OCI-LY1 (cell line): Measurements from ENCODE around the gene HOXC6.

Experiments used
- H2AFZ ChIP-seq: fragments of 200-600 bp; sonication (generic), shearing (Covaris generic); 2 replicates; pipeline ENCODE4 v1.6.0; 2014; ENCODE audit warnings: antibody characterized with exemption, mild to moderate bottlenecking, low read length
- H3F3A ChIP-seq: fragments of 200-600 bp; sonication (generic), shearing (Covaris generic); 2 replicates; pipeline ENCODE4 v1.6.0; 2014; ENCODE audit warnings: mild to moderate bottlenecking, antibody characterized with exemption, low read length, moderate library complexity; ENCODE audit not compliant: insufficient read depth
- H3K27ac ChIP-seq: fragments of 200-600 bp; sonication (generic); 2 replicates; pipeline ENCODE4 v1.5.1; 2014; ENCODE audit warnings: low read length, mixed run types, mild to moderate bottlenecking, low read depth; ENCODE audit not compliant: poor library complexity, severe bottlenecking
- H3K27me3 ChIP-seq: fragments of 200-600 bp; sonication (generic); 2 replicates; pipeline ENCODE4 v1.6.0; 2014; ENCODE audit warnings: antibody characterized with exemption, mild to moderate bottlenecking, low read length, moderate library complexity; ENCODE audit not compliant: insufficient read depth
- H3K36me3 ChIP-seq: fragments of 200-600 bp; sonication (generic); 2 replicates; pipeline ENCODE4 v1.6.1; 2014; ENCODE audit warnings: mild to moderate bottlenecking, antibody characterized with exemption, low read length, moderate library complexity, mixed read lengths; ENCODE audit not compliant: insufficient read depth
- H3K4me1 ChIP-seq: fragments of 200-600 bp; sonication (generic); 2 replicates; pipeline ENCODE4 v1.5.1; 2014; ENCODE audit warnings: mild to moderate bottlenecking, low read length, moderate library complexity; ENCODE audit not compliant: insufficient read depth, severe bottlenecking
- H3K4me2 ChIP-seq: fragments of 200-600 bp; sonication (generic), shearing (Covaris generic); 2 replicates; pipeline ENCODE4 v1.6.1; 2014; ENCODE audit warnings: low read length
- H3K4me3 ChIP-seq: fragments of 200-600 bp; sonication (generic); 2 replicates; pipeline ENCODE4 v1.5.1; 2014; ENCODE audit warnings: low read length, low read depth, mild to moderate bottlenecking, mixed read lengths; ENCODE audit not compliant: poor library complexity, severe bottlenecking
- H3K79me2 ChIP-seq: fragments of 200-600 bp; shearing (Covaris generic); 2 replicates; pipeline ENCODE4 v1.6.1; 2016; ENCODE audit warnings: mixed run types, low read length, mixed read lengths; ENCODE audit not compliant: insufficient read depth
- H3K9ac ChIP-seq: fragments of 200-600 bp; sonication (generic), shearing (Covaris generic); 2 replicates; pipeline ENCODE4 v1.6.1; 2014; ENCODE audit warnings: mild to moderate bottlenecking, low read length, mixed read lengths
- H3K9me2 ChIP-seq: fragments of 200-600 bp; sonication (generic), shearing (Covaris generic); 2 replicates; pipeline ENCODE4 v1.6.1; 2014; ENCODE audit warnings: low read depth, mild to moderate bottlenecking, low read length, mixed read lengths
- H3K9me3 ChIP-seq: fragments of 200-600 bp; shearing (Covaris generic); 2 replicates; pipeline ENCODE4 v1.6.1; 2014; ENCODE audit warnings: low read length, mixed read lengths
- H4K20me1 ChIP-seq: fragments of 200-600 bp; sonication (generic), shearing (Covaris generic); 2 replicates; pipeline ENCODE4 v1.6.0; 2016; ENCODE audit warnings: mild to moderate bottlenecking, low read length; ENCODE audit not compliant: insufficient read depth
- EZH2 ChIP-seq: fragments of 200-600 bp; sonication (generic), shearing (Covaris generic); IDR thresholded peaks from 2 replicates; pipeline ENCODE4 v1.8.0; 2017; ENCODE audit warnings: borderline replicate concordance, mixed run types, mild to moderate bottlenecking, antibody characterized with exemption, low read length, moderate library complexity, mixed read lengths
- TF ChIP-seq, protein P1 (sequence below): fragments of 200-600 bp; sonication (generic), shearing (Covaris generic); IDR thresholded peaks from 2 replicates; pipeline ENCODE4 v1.5.1; 2017; ENCODE audit warnings: mild to moderate bottlenecking, antibody characterized with exemption, low read length, moderate library complexity, mixed read lengths

HOXC6 gene

DNA sequence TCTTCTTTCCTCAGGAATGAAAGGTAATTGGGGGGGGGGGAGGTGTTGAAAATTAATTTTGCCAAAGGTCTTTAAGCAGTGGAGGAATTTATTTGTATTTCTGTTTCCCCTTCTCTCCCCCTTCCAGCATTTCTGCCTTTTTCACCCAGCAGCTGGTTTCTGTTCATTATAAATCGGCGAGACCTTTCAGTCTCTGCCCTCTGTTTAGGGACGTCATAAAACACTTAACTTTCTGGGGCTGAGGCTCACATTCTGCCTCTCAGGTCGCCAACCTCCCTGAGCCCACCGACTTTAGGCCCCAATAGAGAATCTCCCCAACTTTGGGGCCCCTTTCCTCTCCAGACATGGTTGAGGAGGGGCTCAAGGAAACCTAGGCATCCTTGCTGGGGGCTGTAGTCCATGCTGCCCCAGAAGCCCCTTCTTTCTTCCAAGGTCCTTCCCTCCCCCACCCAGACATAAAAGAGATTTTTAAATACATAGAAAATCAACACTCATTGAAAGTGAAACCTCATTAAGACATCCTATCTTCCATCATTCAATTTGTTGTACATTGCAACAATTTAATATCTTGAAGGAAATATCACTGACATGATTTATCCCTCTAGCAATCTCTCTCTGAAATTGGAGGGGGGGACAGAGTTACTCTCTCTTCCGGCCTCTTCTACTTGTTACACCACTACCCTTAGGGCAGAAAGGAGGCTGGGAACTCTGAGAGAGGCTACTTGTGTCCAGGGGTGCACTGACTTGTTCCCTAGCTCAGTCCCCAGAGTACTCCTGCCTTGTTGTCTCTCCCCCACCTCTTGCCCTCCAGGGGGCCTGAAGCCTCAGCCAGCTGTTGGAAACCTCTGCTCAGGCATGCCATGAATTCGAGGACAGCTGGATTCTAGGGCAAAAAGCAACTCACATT is 2.5 kb upstream of the HOXC6 start:
- Histone ChIP-seq H3K36me3 (no peaks in the 10 kb centered on the region), H2AFZ (no peak overlapping the region), H4K20me1 (no peaks in the 10 kb centered on the region), H3F3A (no peaks in the 10 kb centered on the region), H3K27ac (no peak overlapping the region), H3K4me2 (no peak overlapping the region), H3K9ac (no peak overlapping the region), H3K79me2 (no peaks in the 10 kb centered on the region), H3K9me2 (no peaks in the 10 kb centered on the region), H3K4me1 (peaks cover 13% of the 10 kb centered on the region), H3K4me3 (no peak overlapping the region), H3K9me3 (no peaks in the 10 kb centered on the region), H3K27me3 (peaks cover 4% of the 10 kb centered on the region)
- TF ChIP-seq, protein P1, sequence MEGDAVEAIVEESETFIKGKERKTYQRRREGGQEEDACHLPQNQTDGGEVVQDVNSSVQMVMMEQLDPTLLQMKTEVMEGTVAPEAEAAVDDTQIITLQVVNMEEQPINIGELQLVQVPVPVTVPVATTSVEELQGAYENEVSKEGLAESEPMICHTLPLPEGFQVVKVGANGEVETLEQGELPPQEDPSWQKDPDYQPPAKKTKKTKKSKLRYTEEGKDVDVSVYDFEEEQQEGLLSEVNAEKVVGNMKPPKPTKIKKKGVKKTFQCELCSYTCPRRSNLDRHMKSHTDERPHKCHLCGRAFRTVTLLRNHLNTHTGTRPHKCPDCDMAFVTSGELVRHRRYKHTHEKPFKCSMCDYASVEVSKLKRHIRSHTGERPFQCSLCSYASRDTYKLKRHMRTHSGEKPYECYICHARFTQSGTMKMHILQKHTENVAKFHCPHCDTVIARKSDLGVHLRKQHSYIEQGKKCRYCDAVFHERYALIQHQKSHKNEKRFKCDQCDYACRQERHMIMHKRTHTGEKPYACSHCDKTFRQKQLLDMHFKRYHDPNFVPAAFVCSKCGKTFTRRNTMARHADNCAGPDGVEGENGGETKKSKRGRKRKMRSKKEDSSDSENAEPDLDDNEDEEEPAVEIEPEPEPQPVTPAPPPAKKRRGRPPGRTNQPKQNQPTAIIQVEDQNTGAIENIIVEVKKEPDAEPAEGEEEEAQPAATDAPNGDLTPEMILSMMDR = no peak
- no peak for TF ChIP-seq EZH2

DNA sequence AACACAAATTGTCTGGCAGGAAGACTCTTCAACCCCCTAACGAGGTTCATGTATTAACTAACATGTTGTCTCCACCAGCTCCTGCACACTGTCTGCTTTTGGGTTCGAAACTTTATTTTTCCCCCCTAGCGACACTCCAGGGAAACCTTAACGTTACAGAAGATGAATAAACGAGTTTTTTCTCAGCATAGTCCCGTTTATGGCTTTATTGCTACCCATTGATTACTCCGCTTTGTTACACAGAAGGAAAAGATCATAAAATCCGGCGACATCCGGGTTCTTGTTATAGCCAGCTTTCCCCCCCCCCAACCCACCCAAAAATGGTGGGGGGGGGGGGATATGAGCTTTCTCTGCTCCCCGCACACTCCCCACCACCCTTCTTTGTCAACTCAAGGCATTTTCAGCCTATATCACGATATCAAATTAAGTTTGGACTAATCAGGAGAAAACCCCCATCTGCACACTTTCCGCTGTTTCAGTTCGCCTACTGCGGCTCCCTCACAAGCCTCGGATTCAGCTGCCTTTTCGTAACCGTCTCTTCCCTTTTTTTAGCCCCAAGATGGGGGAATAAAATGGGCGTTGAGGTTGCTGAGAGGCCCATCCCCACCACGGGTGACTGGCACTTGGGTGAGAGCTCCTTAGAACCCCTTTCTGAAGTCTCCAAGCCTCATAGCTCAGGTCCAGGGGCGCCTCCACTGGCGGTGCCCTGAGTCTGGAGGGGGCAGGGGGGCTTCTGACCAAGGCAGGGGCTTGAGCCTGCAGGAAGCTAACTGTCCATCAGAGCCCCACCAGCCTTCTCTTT is 1.4 kb upstream of the HOXC6 start:
- H3K4me1 ChIP-seq = peaks cover 13% of the 10 kb centered on the region
- H3K36me3 ChIP-seq = no peaks in the 10 kb centered on the region
- H3K27me3 ChIP-seq = peaks cover 5% of the 10 kb centered on the region; the same call in 1 of the 2 replicates
- no peaks in the 10 kb centered on the region for H3F3A ChIP-seq
- no peaks in the 10 kb centered on the region for H3K9me2 ChIP-seq
- H3K9me3 ChIP-seq = no peaks in the 10 kb centered on the region
- H2AFZ ChIP-seq = no peak overlapping the region
- H3K79me2 ChIP-seq = no peaks in the 10 kb centered on the region
- peak overlapping the region; percentile 16; the same call in 1 of the 2 replicates for H3K4me2 ChIP-seq
- H3K27ac ChIP-seq = no peak overlapping the region
- no peak overlapping the region; the same call in 1 of the 2 replicates for H3K9ac ChIP-seq
- no peak for TF ChIP-seq EZH2
- TF ChIP-seq, protein P1 = no peak
- H3K4me3 ChIP-seq = no peak overlapping the region
- no peaks in the 10 kb centered on the region for H4K20me1 ChIP-seq

DNA sequence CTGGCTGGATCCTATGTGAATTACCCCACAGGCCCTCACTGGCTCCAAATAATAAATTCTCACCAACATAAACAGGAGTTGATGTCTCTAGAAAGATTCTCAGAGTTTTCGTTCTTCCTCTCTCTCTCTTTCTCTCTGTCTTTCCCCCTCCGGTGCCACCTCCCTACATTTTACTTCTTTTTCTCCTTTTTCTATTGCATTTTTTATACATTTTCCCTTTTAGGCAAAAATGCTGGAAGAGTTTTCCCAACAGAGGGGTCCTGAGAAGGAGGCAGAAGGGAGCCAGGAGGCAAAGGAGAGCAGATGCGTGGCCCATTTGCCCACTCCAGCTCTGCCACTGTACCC is 826 bp upstream of the HOXC6 start:
- no peaks in the 10 kb centered on the region for H3K36me3 ChIP-seq
- H3K79me2 ChIP-seq = no peaks in the 10 kb centered on the region
- H3K27ac ChIP-seq = no peak overlapping the region
- peaks cover 4% of the 10 kb centered on the region; the same call in 1 of the 2 replicates for H3K27me3 ChIP-seq
- H3K9me3 ChIP-seq = no peaks in the 10 kb centered on the region
- no peak overlapping the region for H2AFZ ChIP-seq
- no peaks in the 10 kb centered on the region for H3F3A ChIP-seq
- H3K9ac ChIP-seq = no peak overlapping the region
- no peaks in the 10 kb centered on the region for H4K20me1 ChIP-seq
- TF ChIP-seq, protein P1 = no peak
- TF ChIP-seq EZH2 = no peak
- no peaks in the 10 kb centered on the region for H3K9me2 ChIP-seq
- peaks cover 13% of the 10 kb centered on the region for H3K4me1 ChIP-seq
- no peak overlapping the region for H3K4me3 ChIP-seq
- H3K4me2 ChIP-seq = no peak overlapping the region
